Loucy (cell line): ENCODE data around the gene HMCES.

ENCODE experiments used
- H2AFZ ChIP-seq: fragments of 200-600 bp; sonication (generic); 2 replicates; pipeline ENCODE4 v1.6.0; 2016; ENCODE audit warnings: antibody characterized with exemption, mild to moderate bottlenecking, low read length, moderate library complexity
- H3F3A ChIP-seq: fragments of 200-600 bp; 2 replicates; pipeline ENCODE4 v1.6.0; 2016; ENCODE audit warnings: antibody characterized with exemption, low read depth, mild to moderate bottlenecking
- H3K27me3 ChIP-seq: fragments of 200-600 bp; sonication (generic); 2 replicates; pipeline ENCODE4 v1.6.1; 2014; ENCODE audit warnings: low read length, mild to moderate bottlenecking; ENCODE audit not compliant: insufficient read depth, poor library complexity, severe bottlenecking
- H3K36me3 ChIP-seq: fragments of 200-600 bp; sonication (generic); 2 replicates; pipeline ENCODE4 v1.6.1; 2016; ENCODE audit warnings: low read length; ENCODE audit not compliant: insufficient read depth
- H3K4me1 ChIP-seq: fragments of 200-600 bp; sonication (generic); 2 replicates; pipeline ENCODE4 v1.5.1; 2014; ENCODE audit warnings: low read length, mild to moderate bottlenecking; ENCODE audit not compliant: insufficient read depth, poor library complexity, severe bottlenecking
- H3K4me2 ChIP-seq: fragments of 200-600 bp; sonication (generic); 2 replicates; pipeline ENCODE4 v1.6.0; 2014; ENCODE audit warnings: antibody characterized with exemption, low read length, low read depth, mild to moderate bottlenecking; ENCODE audit not compliant: poor library complexity, severe bottlenecking
- H3K4me3 ChIP-seq: fragments of 200-600 bp; sonication (generic); 2 replicates; pipeline ENCODE4 v1.5.1; 2014; ENCODE audit warnings: low read length, mild to moderate bottlenecking, mixed read lengths; ENCODE audit not compliant: poor library complexity, severe bottlenecking
- H3K79me2 ChIP-seq: fragments of 200-600 bp; sonication (generic); 2 replicates; pipeline ENCODE4 v1.6.1; 2014; ENCODE audit warnings: low read length; ENCODE audit not compliant: insufficient read depth
- H3K9ac ChIP-seq: fragments of 200-600 bp; sonication (generic); 2 replicates; pipeline ENCODE4 v1.6.0; 2014; ENCODE audit warnings: mild to moderate bottlenecking, low read depth, low read length, moderate library complexity; ENCODE audit not compliant: poor library complexity, severe bottlenecking
- H3K9me2 ChIP-seq: fragments of 200-600 bp; sonication (generic); replicated peaks from 2 replicates; pipeline ENCODE4 v1.6.1; 2016; ENCODE audit warnings: low read depth, low read length, mixed read lengths
- H3K9me3 ChIP-seq: fragments of 200-600 bp; sonication (generic); 2 replicates; pipeline ENCODE4 v1.6.1; 2014; ENCODE audit warnings: mild to moderate bottlenecking, antibody characterized with exemption, low read length, low read depth; ENCODE audit not compliant: insufficient read depth
- H4K20me1 ChIP-seq: fragments of 200-600 bp; sonication (generic); 2 replicates; pipeline ENCODE4 v1.6.0; 2014; ENCODE audit warnings: antibody characterized with exemption, low read length, mild to moderate bottlenecking; ENCODE audit not compliant: insufficient read depth, poor library complexity, severe bottlenecking
- CTCF ChIP-seq: fragments of 200-600 bp; sonication (generic); conservative IDR thresholded peaks from 2 replicates; pipeline ENCODE4 v1.5.1; 2014; ENCODE audit warnings: mild to moderate bottlenecking, antibody characterized with exemption, low read length
- EZH2phosphoT487 ChIP-seq: fragments of 200-600 bp; IDR thresholded peaks from 2 replicates; pipeline ENCODE4 v1.6.1; 2018; ENCODE audit warnings: antibody characterized with exemption, mild to moderate bottlenecking, moderate library complexity, borderline replicate concordance

The HMCES gene

DNA sequence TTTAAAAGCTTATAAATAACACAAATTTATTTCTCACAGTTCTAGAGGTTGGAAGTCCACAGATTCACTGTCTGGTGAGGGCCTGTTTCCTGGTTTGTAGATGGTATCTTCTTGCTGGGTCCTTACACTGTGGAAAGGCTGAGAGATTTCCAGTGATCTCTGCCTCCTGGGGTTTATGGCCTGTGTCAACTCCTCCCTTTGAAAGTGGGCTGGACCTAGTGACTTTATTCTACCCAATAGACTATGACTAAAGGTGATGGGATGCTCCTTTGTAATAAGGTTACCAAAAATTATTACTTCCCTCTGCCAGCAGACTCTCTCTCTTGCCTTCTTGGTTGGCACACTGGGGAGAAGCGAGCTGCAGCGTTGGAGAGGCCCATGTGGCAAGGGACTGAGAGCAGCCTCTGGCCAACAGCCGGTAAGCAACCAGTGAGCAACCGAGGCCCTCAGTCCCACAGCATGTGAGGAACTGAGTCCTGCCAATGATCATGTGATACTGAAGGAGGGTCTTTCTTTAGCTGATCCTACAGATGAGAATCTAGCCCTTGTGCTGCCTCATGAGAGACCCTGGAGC lies 43.2 kb upstream of the HMCES start:
- TF ChIP-seq CTCF (no peak), EZH2phosphoT487 (no peak)
- Histone ChIP-seq H3F3A (no peaks in the 10 kb centered on the region), H4K20me1 (no peaks in the 10 kb centered on the region), H3K9me2 (no peaks in the 10 kb centered on the region), H3K9me3 (no peaks in the 10 kb centered on the region), H3K4me2 (no peak overlapping the region), H3K79me2 (no peaks in the 10 kb centered on the region), H3K36me3 (no peaks in the 10 kb centered on the region), H3K9ac (no peak overlapping the region), H2AFZ (no peak overlapping the region), H3K4me3 (no peak overlapping the region), H3K4me1 (no peaks in the 10 kb centered on the region), H3K27me3 (no peaks in the 10 kb centered on the region)

- Histone ChIP-seq H3K9ac (no peak overlapping the region), H3F3A (no peaks in the 10 kb centered on the region), H3K79me2 (no peaks in the 10 kb centered on the region), H3K9me3 (no peaks in the 10 kb centered on the region), H3K36me3 (no peaks in the 10 kb centered on the region), H3K4me2 (no peak overlapping the region), H3K4me3 (no peak overlapping the region), H3K4me1 (no peaks in the 10 kb centered on the region), H4K20me1 (no peaks in the 10 kb centered on the region), H2AFZ (no peak overlapping the region; the same call in 1 of the 2 replicates), H3K9me2 (no peaks in the 10 kb centered on the region), H3K27me3 (no peaks in the 10 kb centered on the region)
- TF ChIP-seq EZH2phosphoT487 (no peak), CTCF (no peak)
Measured at GRCh38 chr3:129238945-129239705, 39.5 kb upstream of the HMCES start.

DNA sequence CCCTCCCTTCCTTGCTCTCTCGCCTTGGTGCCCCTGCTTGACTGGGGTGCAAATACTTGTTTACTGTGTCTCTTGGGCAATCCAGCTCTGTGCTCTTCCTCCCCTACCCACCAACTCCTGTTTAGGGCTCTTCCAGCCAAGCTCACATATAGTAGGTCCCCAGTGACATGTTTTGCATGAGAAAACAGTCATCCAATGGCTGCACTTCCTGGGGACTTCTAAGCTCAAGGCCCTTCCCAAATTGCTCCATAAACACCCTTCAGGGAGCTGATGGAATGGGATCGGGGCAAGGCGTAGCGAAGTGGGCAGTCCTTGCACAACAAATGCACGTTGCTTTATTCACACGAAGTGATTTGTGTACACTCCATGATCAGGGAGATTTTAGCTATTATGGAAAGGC lies 38.7 kb upstream of the HMCES start:
- Histone ChIP-seq H3F3A (no peaks in the 10 kb centered on the region), H3K4me1 (no peaks in the 10 kb centered on the region), H3K9ac (no peak overlapping the region), H4K20me1 (no peaks in the 10 kb centered on the region), H3K79me2 (no peaks in the 10 kb centered on the region), H3K4me2 (no peak overlapping the region), H3K9me2 (no peaks in the 10 kb centered on the region), H3K4me3 (no peak overlapping the region), H3K27me3 (no peaks in the 10 kb centered on the region), H3K36me3 (no peaks in the 10 kb centered on the region), H2AFZ (no peak overlapping the region), H3K9me3 (no peaks in the 10 kb centered on the region)
- TF ChIP-seq EZH2phosphoT487: no peak
- no peak for TF ChIP-seq CTCF
